Embryonic facial prominence (tissue), 1 donor: ENCODE measurements around the gene FAM50A.
A peak's percentile ranks its signal among the peaks of the same experiment; 100 is the strongest.
"Not testable (repeated sequence)": the region's sequence is repeated elsewhere in the genome, so short reads cannot be mapped to it uniquely, and the experiment has no call there.

ENCODE experiments used
- DNase-seq: peaks from one replicate; pipeline ENCODE4 v3.0.0-alpha.2; 2016; ENCODE audit errors: extremely low spot score

FAM50A gene

GRCh38 chrX:154443992-154444754 lies at the start of gene FAM50A:
FAM50A (plus strand) TSS chrX:154444141; CDS start chrX:154444236, 95 bp downstream.
- DNase-seq: peak; percentile 20

GRCh38 chrX:154396363-154396762 lies 47.6 kb upstream of the FAM50A start:
- not testable (repeated sequence) for DNase-seq

- no peak for DNase-seq
Measured at GRCh38 chrX:154396973-154397887, 46.7 kb upstream of the FAM50A start.

- peak; percentile 89 for DNase-seq
Measured at GRCh38 chrX:154397888-154398667, 45.9 kb upstream of the FAM50A start, which contains the start of gene RPL10. RPL10 (plus strand) TSS chrX:154398377; CDS start chrX:154398520, 143 bp downstream.

GRCh38 chrX:154398668-154399526 lies 45.0 kb upstream of the FAM50A start:
- no peak for DNase-seq

GRCh38 chrX:154399527-154400368 lies 44.2 kb upstream of the FAM50A start:
- no peak for DNase-seq

GRCh38 chrX:154400369-154400817 lies 43.5 kb upstream of the FAM50A start:
- not testable (repeated sequence) for DNase-seq

GRCh38 chrX:154401045-154401799 lies 42.7 kb upstream of the FAM50A start:
- DNase-seq: no peak

- no peak for DNase-seq
Measured at GRCh38 chrX:154401918-154402621, 41.9 kb upstream of the FAM50A start.

GRCh38 chrX:154402622-154403127 lies 41.3 kb upstream of the FAM50A start:
- no peak for DNase-seq

GRCh38 chrX:154403192-154403591 lies 40.7 kb upstream of the FAM50A start:
- DNase-seq: no peak

- no peak for DNase-seq
Measured at GRCh38 chrX:154403858-154404257, 40.1 kb upstream of the FAM50A start.

- no peak for DNase-seq
Measured at GRCh38 chrX:154404625-154405192, 39.2 kb upstream of the FAM50A start.

GRCh38 chrX:154408659-154409221 lies 35.2 kb upstream of the FAM50A start:
- DNase-seq: no peak

- no peak for DNase-seq
Measured at GRCh38 chrX:154409222-154409871, 34.6 kb upstream of the FAM50A start, which contains the start of gene DNASE1L1. DNASE1L1 (minus strand) TSS chrX:154409254; CDS start chrX:154405568, 3,686 bp downstream.

GRCh38 chrX:154411981-154412340 lies 32.0 kb upstream of the FAM50A start:
- DNase-seq: no peak

- DNase-seq: no peak
Measured at GRCh38 chrX:154412468-154412867, 31.5 kb upstream of the FAM50A start.
